K562 (cell line): ENCODE measurements around the gene EFCAB12. TPM values are rescaled to one million over a fixed set of nuclear protein-coding genes. Genes with fewer than 3 reads are reported as not detected.

Source experiments
- CC2D1A ChIP-seq: fragments of 450-650 bp; IDR thresholded peaks from 2 replicates; pipeline ENCODE4 v1.6.1; 2017; ENCODE audit warnings: mild to moderate bottlenecking
- CLOCK ChIP-seq: fragments of 250-450 bp; sonication (Bioruptor Pico); IDR thresholded peaks from 2 replicates; pipeline ENCODE4 v1.4.0; 2020; ENCODE audit warnings: mild to moderate bottlenecking, moderate library complexity, borderline replicate concordance
- MYC ChIP-seq, 2 experiments: fragments of 250-450 bp in 1 of 2; sonication (Bioruptor Pico) in 1 of 2; IDR thresholded peaks; 2 replicates each; pipeline versions ENCODE4 v1.5.1 to v1.6.1; 2012 to 2021; ENCODE audit warnings: low read depth in 2 of 2, borderline replicate concordance in 1 of 2, improper control_type of control experiment in 1 of 2, low read length in 1 of 2, mild to moderate bottlenecking in 1 of 2, moderate library complexity in 1 of 2
- NBN ChIP-seq: fragments of 450-650 bp; IDR thresholded peaks from 2 replicates; pipeline ENCODE4 v1.6.1; 2016; ENCODE audit warnings: low read depth, mild to moderate bottlenecking
- NUFIP1 ChIP-seq: fragments of 450-650 bp; IDR thresholded peaks from 2 replicates; pipeline ENCODE4 v1.6.1; 2018; ENCODE audit not compliant: partially characterized antibody
- SMAD3 ChIP-seq: fragments of 450-650 bp; formaldehyde crosslinking; conservative IDR thresholded peaks from 2 replicates; pipeline ENCODE4 v1.4.0; 2020; ENCODE audit warnings: mild to moderate bottlenecking
- SUPT5H ChIP-seq: fragments of 450-650 bp; IDR thresholded peaks from 2 replicates; pipeline ENCODE4 v1.6.1; 2016
- ZBTB11 ChIP-seq, 3 experiments: fragments of 200-800 bp in 1 of 3; fragments of 250-450 bp in 1 of 3; fragments of 450-650 bp in 1 of 3; sonication (Bioruptor Pico) in 1 of 3; sonication (Bioruptor generic) in 1 of 3; formaldehyde crosslinking in 1 of 3; IDR thresholded peaks; 2 replicates each; pipeline versions ENCODE4 v1.6.1 to v1.8.0; 2016 to 2022; ENCODE audit warnings: mild to moderate bottlenecking in 2 of 3, missing genetic modification characterization in 2 of 3, missing compliant biosample characterization in 1 of 3, moderate library complexity in 1 of 3
- ZBTB40 ChIP-seq, 2 experiments: fragments of 450-650 bp in 1 of 2; sonication (generic) in 1 of 2; formaldehyde crosslinking in 1 of 2; IDR thresholded peaks; 2 replicates each; pipeline versions ENCODE4 v1.7.1 to v1.9.0; 2016 to 2022; ENCODE audit warnings: inconsistent platforms in 1 of 2, mild to moderate bottlenecking in 1 of 2, missing genetic modification reagents in 1 of 2
- ZNF311 ChIP-seq: fragments of 250-450 bp; sonication (Bioruptor Pico); IDR thresholded peaks from 2 replicates; pipeline ENCODE4 v1.4.0; 2020; ENCODE audit warnings: mild to moderate bottlenecking, moderate library complexity
- polyA plus RNA-seq, 8 experiments: library from polyadenylated mRNA; depleted of rRNA in 4 of 8; stranded (reverse) in 5 of 8; unstranded in 3 of 8; fragments of >200 nt; fragmentation: Nextera tagmentation in 2 of 8; fragmentation: Illumina TruSeq in 1 of 8; extraction: Ambion mirVana in 2 of 8; extraction: Trizol in 1 of 8; gene quantifications; 2 replicates each; pipeline versions ENCODE4 v1.2.1 to v1.2.3, GENCODE V29; 2011 to 2014; ENCODE audit warnings: inconsistent platforms in 1 of 8, missing spikeins in 1 of 8
- total RNA-seq, 7 experiments: library from RNA; depleted of rRNA in 6 of 7; stranded (reverse); fragments of >200 nt in 6 of 7; fragmentation: Illumina TruSeq in 2 of 7; extraction: Trizol in 2 of 7; gene quantifications; 2 replicates each; pipeline versions ENCODE4 v1.2.1 to v1.2.3, GENCODE V29; 2011 to 2021; ENCODE audit warnings: low replicate concordance in 1 of 7

EFCAB12 gene
- total and polyA plus RNA-seq, 9 of the 15 experiments (the other 6 are each of a cell fraction or from before 2014, with no cell fraction given) = 0.08 to 0.95 (median 0.56) TPM; not detected in 1

- no peak for TF ChIP-seq ZBTB40 (IDR thresholded peaks at IDR 0.05)
- no peak for TF ChIP-seq ZBTB40 (CRISPR knock-in tag; IDR thresholded peaks at IDR 0.05)
- peak; percentile 92 for TF ChIP-seq SUPT5H
- TF ChIP-seq NUFIP1 = no peak
- TF ChIP-seq CLOCK (CRISPR knock-in tag) = no peak
- TF ChIP-seq MYC (IDR thresholded peaks at IDR 0.05; ENCODE audit: low read depth, low read length) = peak; percentile 69
- TF ChIP-seq MYC (CRISPR knock-in tag; IDR thresholded peaks at IDR 0.05; ENCODE audit: borderline replicate concordance, low read depth) = no peak
- 0 out of 2 replicates have a peak, but pooled peaks have one; percentile 13 for TF ChIP-seq SMAD3 (CRISPR knock-in tag)
- no peak for TF ChIP-seq ZNF311
- no peak for TF ChIP-seq CC2D1A
- peak; percentile 79; the same call in 1 of the 2 replicates for TF ChIP-seq NBN
- no peak; a peak in 2 of 6 replicates for TF ChIP-seq ZBTB11 (CRISPR knock-in tag; IDR thresholded peaks at IDR 0.05)
These were observed 11.6 kb upstream of the EFCAB12 start, which contains the start of the genes IFT122 and MBD4 (continued) for GRCh38 chr3:129439817-129440617.
